Gastrocnemius medialis (tissue), 4 donors: Measurements from ENCODE around the gene GTPBP2.

Experiments used
- POLR2A ChIP-seq, 2 donors: fragments of 450-650 bp; IDR thresholded peaks; one replicate each; pipeline ENCODE4 v1.6.1; 2017; ENCODE audit warnings: antibody characterized with exemption in 2 of 2, mild to moderate bottlenecking in 2 of 2, moderate library complexity in 2 of 2
- TF ChIP-seq, protein P1 (sequence below), 5 experiments: fragments of 450-650 bp in 3 of 5; fragments of 200-600 bp in 2 of 5; sonication (generic) in 2 of 5; IDR thresholded peaks in 4 of 5; conservative IDR thresholded peaks in 1 of 5; 1 replicate in 4 of 5; 2 replicates in 1 of 5; pipeline ENCODE4 v1.5.1; 2016 to 2019; ENCODE audit warnings: antibody characterized with exemption in 5 of 5, mild to moderate bottlenecking in 3 of 5, moderate library complexity in 3 of 5

DNA sequence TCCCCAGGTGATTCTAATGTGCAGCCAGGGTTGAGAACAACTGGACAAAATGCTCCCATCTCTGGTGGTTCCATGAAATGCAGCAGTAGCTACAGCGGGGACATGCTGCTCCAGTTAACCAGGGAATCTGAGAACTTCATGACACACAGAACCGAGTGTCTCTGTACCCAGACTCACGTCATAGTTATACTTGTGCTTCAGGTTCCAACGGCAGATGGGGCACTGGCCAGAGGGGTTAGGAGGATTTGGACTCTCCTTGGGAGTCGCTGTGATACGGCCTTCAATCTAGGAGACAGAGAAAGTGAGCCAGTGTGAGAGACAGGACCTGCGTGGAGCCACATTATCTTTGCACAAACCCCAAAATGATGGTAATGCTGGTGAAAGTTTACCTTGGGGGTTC lies 49.3 kb upstream of the GTPBP2 start:
- TF ChIP-seq, protein P1, sequence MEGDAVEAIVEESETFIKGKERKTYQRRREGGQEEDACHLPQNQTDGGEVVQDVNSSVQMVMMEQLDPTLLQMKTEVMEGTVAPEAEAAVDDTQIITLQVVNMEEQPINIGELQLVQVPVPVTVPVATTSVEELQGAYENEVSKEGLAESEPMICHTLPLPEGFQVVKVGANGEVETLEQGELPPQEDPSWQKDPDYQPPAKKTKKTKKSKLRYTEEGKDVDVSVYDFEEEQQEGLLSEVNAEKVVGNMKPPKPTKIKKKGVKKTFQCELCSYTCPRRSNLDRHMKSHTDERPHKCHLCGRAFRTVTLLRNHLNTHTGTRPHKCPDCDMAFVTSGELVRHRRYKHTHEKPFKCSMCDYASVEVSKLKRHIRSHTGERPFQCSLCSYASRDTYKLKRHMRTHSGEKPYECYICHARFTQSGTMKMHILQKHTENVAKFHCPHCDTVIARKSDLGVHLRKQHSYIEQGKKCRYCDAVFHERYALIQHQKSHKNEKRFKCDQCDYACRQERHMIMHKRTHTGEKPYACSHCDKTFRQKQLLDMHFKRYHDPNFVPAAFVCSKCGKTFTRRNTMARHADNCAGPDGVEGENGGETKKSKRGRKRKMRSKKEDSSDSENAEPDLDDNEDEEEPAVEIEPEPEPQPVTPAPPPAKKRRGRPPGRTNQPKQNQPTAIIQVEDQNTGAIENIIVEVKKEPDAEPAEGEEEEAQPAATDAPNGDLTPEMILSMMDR (IDR thresholded peaks at IDR 0.05 in 4 of 5, conservative IDR thresholded peaks at IDR 0.05 in 1 of 5): peak in 2 of 5 experiments; percentile 17 to 20
- peak; percentile 79 to 92 for TF ChIP-seq POLR2A (IDR thresholded peaks at IDR 0.05)
